Stimulated activated CD8-positive, alpha-beta memory T cell treated with anti-CD3 and anti-CD28 coated beads, Interleukin-15, amount 100 ng/mL, for 4 hours (primary cell): Measurements from ENCODE around the gene NRG3.

Source experiments
- DNase-seq, 2 donors: peaks; one replicate each; pipeline ENCODE4 v3.0.0-alpha.2; 2020; ENCODE audit warnings: low read depth in 2 of 2

The NRG3 gene

DNA sequence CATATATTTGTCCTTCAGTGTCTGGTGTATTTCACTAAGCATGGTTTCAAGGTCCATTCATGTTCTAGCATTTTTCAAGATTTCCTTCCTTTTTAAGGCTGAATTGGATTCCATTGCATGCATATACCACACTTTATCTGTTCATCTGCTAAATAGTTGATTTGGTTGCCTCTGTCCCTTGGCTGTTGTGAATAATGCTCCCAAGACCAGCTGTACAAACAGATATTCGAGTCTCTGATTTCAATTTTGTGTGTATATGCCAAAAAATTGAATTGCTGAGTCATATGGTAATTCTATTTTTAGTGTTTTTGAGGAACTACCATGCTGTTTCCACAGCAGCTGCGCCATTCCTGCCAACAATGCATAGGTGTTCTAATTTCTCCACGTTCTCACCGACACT, 216.4 kb downstream of the NRG3 start:
- DNase-seq, result no peak

- DNase-seq, result no peak
Observed at GRCh38 chr10:82092111-82092510, 217.1 kb downstream of the NRG3 start.

DNA sequence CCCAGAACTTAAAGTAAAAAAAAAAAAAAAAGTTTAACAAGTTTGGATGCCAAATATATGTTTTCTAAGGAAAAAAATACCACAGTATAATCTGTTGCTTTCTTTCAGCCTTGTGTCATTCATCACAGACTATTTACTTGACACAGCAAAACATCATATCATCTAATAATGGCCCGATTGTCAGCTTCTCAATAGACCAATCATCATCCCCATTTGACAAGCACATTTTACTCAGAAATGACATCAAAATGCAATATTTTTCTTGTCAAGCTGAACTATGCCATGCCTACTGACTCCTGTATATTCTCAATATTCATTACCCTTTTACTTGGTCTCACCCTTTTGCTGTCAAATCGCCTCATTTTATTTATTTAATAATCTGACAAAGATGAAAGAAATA, 249.7 kb downstream of the NRG3 start:
- no peak for DNase-seq

DNA sequence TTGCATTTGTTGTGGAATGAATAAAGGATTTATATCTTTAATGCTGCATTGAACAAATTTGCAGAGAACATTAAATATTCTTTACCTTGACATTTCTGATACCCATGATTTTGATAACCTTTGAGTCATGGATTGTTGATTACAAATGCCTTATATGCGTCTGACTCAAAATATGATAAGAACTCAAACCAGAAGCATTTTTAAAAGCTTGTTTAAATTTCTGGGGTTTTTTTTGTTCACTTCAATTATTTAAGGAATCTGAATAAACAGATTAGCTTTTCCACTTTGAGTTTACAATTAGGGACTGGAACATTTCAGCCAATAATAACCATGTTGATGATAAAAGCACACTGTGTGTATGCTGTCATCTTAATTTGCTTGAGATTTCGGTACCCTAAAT, 253.5 kb downstream of the NRG3 start:
- no peak for DNase-seq

DNA sequence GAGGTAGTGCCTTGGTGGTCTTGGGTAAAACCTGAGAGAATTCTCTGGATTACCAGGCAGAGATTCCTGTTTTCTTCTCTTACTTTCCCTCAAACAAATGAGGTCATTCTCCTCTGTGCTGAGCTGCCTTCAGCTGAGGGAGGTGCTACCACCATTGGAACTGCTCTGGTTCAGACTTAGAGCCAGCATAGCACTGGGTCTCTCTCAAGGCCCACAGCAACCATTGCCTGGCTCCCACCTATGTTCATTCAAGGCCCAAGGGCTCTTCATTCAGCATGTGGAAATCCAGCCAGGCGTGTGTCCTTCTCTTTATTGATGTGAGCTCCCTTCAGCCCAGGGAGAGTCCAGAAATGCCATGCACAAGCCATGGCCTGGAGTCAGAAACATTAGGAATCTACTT, 261.1 kb downstream of the NRG3 start:
- no peak for DNase-seq

DNA sequence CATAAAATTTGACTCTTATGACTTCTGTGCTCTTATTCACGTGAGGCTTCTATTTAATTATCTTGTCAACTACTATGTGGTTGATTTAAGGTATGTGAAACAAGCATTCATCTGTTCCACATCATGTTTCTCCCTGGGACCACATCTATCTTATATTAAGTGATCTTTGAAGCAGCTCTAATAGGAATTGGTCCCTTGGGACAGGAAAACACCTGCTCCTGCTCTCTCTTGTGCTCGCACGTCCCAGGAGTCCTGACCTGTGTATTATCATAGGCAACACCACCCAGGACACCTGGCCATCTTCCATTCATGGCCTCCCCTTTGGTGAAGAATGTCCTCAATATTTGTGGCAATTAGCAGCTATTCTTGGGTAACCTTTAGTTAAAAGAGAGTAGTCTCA, 269.2 kb downstream of the NRG3 start:
- DNase-seq, result no peak

DNA sequence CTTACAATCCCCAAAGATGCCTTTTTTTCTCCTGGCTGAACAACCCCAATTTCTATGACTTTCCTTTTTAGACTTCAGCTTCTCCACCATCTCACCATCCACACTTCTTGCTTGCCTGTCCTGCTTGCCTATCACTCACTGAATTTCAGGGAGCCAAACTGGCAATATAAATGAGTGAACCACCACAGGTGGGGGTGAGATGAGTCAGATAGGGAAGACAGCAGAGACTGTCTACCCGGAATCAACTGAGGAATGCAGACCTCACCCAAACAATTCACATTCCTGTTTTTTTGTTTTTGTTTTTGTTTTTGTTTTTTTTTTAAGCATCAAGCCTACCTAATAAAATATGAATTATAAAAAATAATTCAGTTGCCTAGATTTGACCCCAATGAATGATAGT, 273.8 kb downstream of the NRG3 start:
- DNase-seq, result no peak

DNA sequence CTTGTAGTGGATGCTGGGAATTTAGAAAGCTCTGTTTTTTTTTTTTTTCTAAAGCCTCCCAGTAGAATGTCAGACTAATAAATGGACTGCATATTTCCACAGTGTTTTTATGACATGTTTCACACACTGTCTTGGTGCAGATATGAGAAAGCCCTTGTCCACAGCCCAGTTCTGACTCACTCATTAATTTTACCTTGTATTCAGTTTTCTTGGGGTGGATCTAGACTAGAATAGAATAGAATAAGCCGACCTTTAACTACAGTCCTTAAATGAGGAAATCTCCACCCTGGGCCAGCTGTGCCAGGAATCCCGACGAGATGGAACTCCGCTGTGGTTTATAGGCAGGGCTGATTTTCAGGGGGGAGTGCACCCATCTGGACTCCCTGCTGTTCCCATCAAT, 274.7 kb downstream of the NRG3 start:
- no peak for DNase-seq

DNA sequence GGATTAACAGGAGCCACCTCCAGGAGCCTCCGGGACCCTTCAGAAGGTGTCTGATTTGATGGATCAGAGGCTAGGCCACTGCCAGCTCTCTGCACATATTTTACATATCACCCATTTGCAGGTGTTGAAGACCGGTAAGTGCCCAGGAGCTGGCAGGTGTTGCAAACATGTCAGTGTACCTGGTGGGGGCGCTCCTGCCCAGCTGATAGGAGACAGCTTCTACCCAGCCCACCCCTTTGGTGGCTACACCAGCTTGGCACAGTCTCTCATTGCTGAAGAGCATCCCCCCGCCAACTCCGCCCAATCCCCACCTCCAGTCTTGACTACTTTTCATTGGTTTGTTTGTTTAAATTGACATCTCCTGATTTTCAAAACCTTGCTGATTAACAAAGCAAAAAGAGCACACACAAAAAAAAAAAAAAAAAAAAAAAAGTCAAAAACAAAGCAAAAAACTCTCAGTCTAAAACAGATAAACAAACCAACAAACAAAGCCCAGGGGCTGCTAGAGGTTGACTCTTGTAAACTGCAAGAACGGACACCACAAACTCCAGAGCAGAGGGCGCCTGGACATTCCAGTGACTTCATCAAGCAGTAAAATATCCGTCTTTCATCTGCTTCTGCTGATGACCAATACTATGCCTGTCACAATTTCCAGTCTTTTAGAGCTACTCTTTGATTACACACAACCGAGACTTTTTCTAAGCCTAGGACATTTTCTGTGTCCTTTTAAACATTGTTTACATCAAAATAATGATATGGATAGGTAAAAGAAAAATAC, 275.3 kb downstream of the NRG3 start:
- DNase-seq, result no peak

DNA sequence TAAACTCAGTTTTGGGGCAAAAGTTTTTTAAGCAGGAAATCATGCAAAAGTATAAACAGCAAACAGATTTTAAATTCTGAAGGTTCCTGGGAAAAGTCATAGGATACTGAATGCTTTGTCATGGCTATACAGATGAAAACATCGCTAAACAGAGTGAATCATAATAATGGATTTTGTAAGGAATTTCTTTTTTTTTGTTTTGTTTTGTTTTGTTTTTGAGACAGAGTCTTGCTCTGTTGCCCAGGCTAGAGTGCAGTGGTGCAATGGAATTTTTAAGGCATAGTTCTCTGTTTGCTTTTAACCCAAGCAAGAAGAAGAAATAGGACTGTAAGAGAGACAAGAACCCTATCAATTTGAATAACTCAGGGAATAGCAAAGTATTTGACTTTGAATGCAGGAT, 285.3 kb downstream of the NRG3 start:
- DNase-seq, result no peak

- no peak for DNase-seq
Observed at GRCh38 chr10:82161264-82161663, 286.3 kb downstream of the NRG3 start.

GRCh38 chr10:82162549-82163195, 287.7 kb downstream of the NRG3 start:
- no peak for DNase-seq

GRCh38 chr10:82171899-82172298, 296.9 kb downstream of the NRG3 start:
- no peak for DNase-seq

DNA sequence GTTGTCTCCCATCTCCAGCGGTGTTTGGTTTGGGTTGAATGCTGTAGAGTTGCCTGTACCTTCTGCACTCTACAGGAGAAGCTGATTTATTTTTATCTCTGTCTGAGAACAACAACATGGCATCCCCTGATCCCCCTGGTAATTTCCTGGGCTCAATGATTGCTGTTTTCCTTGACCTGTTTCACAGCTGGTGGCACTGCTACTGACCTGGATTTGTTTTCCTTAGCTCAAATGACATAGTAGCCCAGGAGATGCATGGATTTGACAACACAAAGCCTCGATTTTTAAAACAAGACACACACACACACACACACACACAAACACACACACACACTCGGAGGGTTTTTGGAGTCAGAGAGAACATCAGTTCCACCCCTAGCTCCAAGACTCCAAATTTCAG, 301.6 kb downstream of the NRG3 start:
- no peak for DNase-seq

DNA sequence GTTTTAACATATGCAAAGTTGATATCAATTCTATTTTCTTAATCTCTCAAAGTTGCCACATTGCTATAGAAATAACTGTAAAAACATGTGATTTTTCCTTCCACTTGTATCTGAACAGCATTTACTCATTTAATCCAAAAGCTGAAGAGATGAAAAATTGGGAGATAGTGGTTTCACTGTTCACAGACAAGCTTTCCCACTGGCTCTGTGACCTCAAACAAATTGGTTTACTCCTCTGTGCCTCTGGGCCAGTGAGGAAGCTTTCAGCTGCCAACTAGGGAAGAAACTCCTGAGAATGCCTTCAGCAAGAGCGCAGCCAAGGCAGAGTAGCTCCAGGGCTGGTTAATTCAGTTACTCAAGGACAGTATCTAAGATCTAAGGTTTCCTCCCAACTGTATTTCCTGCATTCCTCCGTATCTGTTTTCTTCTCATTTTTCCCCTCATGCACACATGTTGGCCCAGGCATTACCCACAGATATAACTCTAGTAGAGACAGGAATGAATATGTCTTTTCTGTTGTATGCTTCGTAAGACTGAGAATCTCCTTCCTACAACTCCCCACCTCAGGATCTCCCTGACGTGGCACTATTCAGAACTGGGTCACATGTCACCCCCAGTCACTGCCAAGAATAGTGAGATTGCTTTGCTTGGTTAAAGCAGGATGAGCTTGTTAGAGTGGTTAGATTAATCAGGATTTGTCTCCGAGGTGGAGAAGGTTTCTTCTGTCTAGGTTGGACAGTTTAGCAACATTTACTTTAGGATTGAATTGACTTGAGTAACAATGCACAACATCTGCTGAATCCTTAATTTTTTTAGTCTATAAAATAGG, 315.7 kb downstream of the NRG3 start:
- no peak for DNase-seq

GRCh38 chr10:82191653-82192052, 316.7 kb downstream of the NRG3 start:
- DNase-seq, result no peak

DNA sequence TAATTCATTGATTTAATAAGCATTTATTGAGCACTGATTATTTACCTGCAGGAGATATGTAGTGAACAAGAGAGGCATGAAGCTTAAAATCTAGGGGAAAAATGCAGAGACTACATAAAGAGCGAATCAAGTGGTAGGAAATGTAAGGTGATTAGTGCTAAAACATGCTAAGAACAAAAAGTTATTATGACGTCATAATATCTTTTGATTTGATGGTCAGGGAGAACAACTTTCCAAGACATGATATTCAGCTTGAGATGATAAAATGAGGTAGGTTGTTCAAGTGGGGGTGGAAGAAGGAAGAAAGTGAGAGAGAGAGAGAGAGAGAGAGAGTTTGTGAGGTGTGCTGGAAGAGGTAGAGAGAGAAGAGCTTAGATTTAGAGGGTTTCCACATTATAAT, 317.7 kb downstream of the NRG3 start:
- DNase-seq, result no peak

- no peak for DNase-seq
Observed at GRCh38 chr10:82194419-82194818, 319.4 kb downstream of the NRG3 start.

DNA sequence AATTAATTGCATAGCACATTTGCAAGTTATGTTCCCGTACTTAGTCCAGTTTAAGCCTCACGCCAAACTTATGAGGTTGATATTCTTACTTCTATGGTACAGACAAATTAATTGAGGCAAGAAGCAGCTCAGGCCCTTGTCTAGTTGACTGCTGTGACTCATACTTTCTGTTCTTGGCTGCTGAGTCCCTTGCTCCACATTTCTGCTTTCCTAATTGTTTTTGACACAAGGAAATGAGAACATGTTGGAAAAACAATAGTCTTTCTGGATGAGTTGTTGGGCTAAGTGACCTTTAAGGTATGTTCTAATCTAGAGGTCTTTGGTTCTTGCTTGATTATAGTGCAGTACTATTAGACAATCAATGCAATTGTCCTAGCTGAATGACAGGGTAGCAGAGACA, 331.8 kb downstream of the NRG3 start:
- no peak for DNase-seq

- DNase-seq, result no peak
Observed at GRCh38 chr10:82208726-82209125, 333.7 kb downstream of the NRG3 start.

- DNase-seq, result no peak
Observed at GRCh38 chr10:82210331-82210730, 335.3 kb downstream of the NRG3 start.

DNA sequence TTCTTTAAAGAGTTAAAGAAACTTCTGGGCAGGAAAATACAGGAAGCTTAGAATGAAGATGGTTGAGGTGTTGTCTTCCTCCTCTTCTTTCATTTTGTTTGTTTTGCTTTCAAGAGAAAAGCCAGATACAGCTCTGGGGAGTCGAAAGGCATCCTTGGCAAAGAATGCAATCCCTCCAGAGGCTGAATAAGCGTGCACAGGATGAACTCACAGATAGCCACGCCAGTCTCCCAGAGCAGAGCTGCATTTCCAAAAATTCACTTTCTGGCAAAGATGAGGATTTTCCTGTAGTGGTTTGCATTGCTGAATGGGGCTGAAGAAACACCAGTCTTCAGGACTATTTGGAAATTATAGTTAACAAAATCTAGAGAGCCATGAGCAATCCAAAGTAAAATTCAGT, 336.4 kb downstream of the NRG3 start:
- no peak for DNase-seq

GRCh38 chr10:82212753-82213152, 337.8 kb downstream of the NRG3 start:
- no peak for DNase-seq
